AG10803 (cell line): ENCODE results near the gene CALML5.

Experiments used
- DNase-seq: peaks from one replicate; pipeline ENCODE4 v3.0.0; 2010; ENCODE audit warnings: low read depth
- H3K4me3 ChIP-seq: 2 replicates; pipeline ENCODE4 v1.5.1; 2011; ENCODE audit warnings: mild to moderate bottlenecking, low read length, control low read depth
- TF ChIP-seq, protein P1 (sequence below): conservative IDR thresholded peaks from 2 replicates; pipeline ENCODE4 v1.5.1; 2011; ENCODE audit warnings: mild to moderate bottlenecking, low read length, control low read depth, inconsistent platforms

Gene CALML5

DNA sequence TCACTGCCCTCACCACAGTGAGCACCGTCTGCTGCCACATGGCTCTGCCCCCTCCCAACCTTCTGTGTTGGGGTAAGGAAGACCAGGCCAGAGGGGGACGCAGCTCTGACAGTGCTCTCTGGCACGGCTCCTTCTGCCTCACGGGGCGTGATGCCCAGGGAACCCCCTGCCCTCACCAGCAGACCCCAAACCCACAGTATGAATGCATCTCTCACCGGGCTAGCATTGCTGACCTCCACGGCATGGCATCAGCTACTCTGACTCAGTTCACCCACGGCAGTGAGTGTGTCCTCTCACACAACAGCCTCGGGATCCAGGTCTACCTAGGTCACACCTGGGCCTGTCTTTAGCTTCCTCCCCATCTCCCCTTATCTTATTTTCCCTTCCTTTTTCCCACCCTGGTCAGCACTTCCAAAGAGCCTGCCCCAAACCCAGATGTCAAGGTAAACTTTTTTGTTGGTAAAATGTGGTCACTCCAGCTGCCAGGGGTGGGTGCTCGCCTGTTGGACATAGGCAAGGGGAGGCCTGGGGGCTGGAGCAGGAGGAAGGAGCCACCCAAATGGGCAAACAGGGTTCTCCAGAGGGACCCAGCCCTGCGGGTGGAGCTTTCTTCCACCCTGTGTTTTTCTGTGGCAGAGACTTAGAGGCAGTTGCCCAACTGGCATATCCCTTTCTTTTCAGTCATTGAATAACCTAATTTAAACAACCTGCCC lies 29.8 kb upstream of the CALML5 start:
- H3K4me3 ChIP-seq, result no peak overlapping the region
- no peak for DNase-seq
- TF ChIP-seq, protein P1, sequence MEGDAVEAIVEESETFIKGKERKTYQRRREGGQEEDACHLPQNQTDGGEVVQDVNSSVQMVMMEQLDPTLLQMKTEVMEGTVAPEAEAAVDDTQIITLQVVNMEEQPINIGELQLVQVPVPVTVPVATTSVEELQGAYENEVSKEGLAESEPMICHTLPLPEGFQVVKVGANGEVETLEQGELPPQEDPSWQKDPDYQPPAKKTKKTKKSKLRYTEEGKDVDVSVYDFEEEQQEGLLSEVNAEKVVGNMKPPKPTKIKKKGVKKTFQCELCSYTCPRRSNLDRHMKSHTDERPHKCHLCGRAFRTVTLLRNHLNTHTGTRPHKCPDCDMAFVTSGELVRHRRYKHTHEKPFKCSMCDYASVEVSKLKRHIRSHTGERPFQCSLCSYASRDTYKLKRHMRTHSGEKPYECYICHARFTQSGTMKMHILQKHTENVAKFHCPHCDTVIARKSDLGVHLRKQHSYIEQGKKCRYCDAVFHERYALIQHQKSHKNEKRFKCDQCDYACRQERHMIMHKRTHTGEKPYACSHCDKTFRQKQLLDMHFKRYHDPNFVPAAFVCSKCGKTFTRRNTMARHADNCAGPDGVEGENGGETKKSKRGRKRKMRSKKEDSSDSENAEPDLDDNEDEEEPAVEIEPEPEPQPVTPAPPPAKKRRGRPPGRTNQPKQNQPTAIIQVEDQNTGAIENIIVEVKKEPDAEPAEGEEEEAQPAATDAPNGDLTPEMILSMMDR, result no peak

- TF ChIP-seq, protein P1, result no peak
- H3K4me3 ChIP-seq, result no peak overlapping the region
- no peak for DNase-seq
These were observed 28.2 kb upstream of the CALML5 start for GRCh38 chr10:5527332-5528200.

- no peak for DNase-seq
- TF ChIP-seq, protein P1, result no peak
- H3K4me3 ChIP-seq, result no peak overlapping the region
These were observed 27.4 kb upstream of the CALML5 start for GRCh38 chr10:5526691-5527331.

DNA sequence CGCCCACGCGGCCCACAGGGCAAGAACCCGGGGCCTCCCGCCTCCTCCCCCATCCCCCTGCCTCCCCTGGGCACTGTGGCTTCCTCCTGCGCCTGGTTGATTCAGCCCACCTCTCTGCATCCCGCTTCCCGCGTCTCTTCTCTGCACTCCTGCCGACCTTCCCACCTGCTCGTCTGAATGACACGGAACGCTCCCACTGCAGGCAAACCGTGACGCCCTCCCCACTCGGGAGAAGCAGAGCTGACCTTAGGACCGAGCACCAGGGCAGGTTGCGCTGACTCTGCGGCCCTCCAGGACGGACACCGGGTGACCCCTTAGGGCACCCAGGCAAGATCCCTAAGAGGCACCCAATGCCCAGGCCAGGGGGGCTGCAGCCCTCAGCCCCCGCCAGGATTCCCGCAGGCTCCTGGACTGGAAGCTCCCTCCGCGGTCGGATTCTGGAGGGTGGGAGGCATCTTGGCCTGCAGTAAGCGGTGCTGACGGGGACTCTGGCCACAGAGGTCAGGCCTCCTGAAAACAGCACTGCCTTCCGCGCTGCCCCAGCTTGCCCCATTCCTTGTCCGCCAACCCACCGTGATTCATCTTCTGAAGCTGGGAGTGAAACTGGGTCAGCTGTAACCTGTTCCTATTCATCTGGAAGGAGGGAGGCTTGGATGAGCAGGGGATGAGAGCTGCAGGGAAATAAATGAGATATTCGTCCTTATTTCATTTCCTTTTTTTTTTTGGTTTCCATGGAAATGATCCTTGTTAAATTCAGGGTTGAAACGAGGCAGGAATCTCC lies 26.4 kb upstream of the CALML5 start:
- H3K4me3 ChIP-seq, result no peak overlapping the region
- TF ChIP-seq, protein P1, result no peak
- DNase-seq, result no peak

- DNase-seq, result no peak
- TF ChIP-seq, protein P1, result no peak
- no peak within 1 kb of the TSS for H3K4me3 ChIP-seq
These were observed 25.5 kb upstream of the CALML5 start, which contains the start of gene CALML3 for GRCh38 chr10:5524641-5525560. TSS of gene CALML3 (plus strand) at chr10:5524961. CDS start at chr10:5525086, 125 bp downstream.
